ENCODE measurements around the gene ENOPH1.
A peak's percentile ranks its signal among the peaks of the same experiment; 100 is the strongest.

The ENOPH1 gene

DNA sequence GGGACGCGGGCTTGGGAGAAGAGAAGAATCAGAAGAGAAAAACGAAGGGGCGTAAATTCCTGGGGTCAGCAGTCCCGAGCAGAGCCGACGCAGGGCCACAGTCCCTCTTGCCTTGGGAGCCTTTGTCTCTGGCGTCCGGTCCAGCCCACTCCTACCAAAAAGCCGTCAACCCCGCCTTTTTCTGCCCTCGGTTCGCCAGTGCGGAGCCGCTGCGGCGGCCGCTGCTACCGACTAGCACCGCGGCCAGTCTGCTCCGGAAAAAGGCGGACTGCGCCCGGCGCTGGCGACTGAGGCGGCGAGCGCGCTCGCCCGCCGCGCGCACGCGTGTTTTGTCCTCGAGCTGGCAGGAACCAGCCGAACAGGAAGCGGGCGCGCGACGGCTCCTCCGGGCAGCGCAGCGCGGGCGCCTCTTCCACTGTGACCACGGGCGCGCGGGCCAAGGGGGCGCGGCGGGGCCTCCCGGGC lies 630 bp upstream of the ENOPH1 start:
- ChIA-PET CTCF (interaction anchor here (0.5 to 1.5 kb wide), 8 partner anchors 9 to 325 kb away, joined by 3 to 9 read pairs (median 6); no protein-coding TSS in a partner anchor), POLR2A (interaction anchor here (0.7 to 3.2 kb wide), 26 partner anchors 8 to 1026 kb away, joined by 3 to 54 read pairs (median 4); partner anchors contain the start of genes COPS4, COQ2, HELQ and HNRNPD)
- Histone ChIP-seq H3K9me3 (ENCODE audit: control insufficient read depth, insufficient read depth, low read depth, low read length) (no peaks in the 10 kb centered on the region), H3K27ac (ENCODE audit: extremely low read depth, low read depth, low read length) (peak overlapping the region; percentile 98), H3K36me3 (ENCODE audit: control insufficient read depth in 2 of 2, insufficient read depth in 1 of 2, low read length in 2 of 2) (peaks cover 9 to 47% of the 10 kb centered on the region in 2 experiments), H3K4me3 (ENCODE audit: low read depth, low read length) (peak overlapping the region; percentile 77), H3K4me1 (ENCODE audit: control insufficient read depth, insufficient read depth, low read length) (no peaks in the 10 kb centered on the region)
- no peak for TF ChIP-seq SCRT1 (tag by site-specific recombination; IDR thresholded peaks at IDR 0.05; ENCODE audit: borderline replicate concordance)
- TF ChIP-seq ZNF548 (tag by site-specific recombination; IDR thresholded peaks at IDR 0.05), result no peak
- peak; percentile 7; the same call in 1 of the 2 replicates for TF ChIP-seq ZNF394 (tag by site-specific recombination; IDR thresholded peaks at IDR 0.05; ENCODE audit: borderline replicate concordance)
- peak; percentile 45; the same call in 1 of the 2 replicates for TF ChIP-seq KLF7 (tag by site-specific recombination; IDR thresholded peaks at IDR 0.05; ENCODE audit: borderline replicate concordance)
- TF ChIP-seq, protein P1, sequence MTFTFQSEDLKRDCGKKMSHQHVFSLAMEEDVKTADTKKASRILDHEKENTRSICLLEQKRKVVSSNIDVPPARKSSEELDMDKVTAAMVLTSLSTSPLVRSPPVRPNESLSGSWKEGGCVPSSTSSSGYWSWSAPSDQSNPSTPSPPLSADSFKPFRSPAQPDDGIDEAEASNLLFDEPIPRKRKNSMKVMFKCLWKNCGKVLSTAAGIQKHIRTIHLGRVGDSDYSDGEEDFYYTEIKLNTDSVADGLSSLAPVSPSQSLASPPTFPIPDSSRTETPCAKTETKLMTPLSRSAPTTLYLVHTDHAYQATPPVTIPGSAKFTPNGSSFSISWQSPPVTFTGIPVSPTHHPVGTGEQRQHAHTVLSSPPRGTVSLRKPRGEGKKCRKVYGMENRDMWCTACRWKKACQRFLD (tag by site-specific recombination; IDR thresholded peaks at IDR 0.05), result no peak
- peak; percentile 7 for TF ChIP-seq ZNF501 (tag by site-specific recombination; IDR thresholded peaks at IDR 0.05)
- peak; percentile 11; the same call in 1 of the 2 replicates for TF ChIP-seq ZFP69B (tag by site-specific recombination; IDR thresholded peaks at IDR 0.05)
- 0 out of 2 replicates have a peak, but pooled peaks have one; percentile 3 for TF ChIP-seq OVOL3 (tag by site-specific recombination; IDR thresholded peaks at IDR 0.05)
- no peak for TF ChIP-seq SALL2 (tag by site-specific recombination; IDR thresholded peaks at IDR 0.05; ENCODE audit: borderline replicate concordance)
- no peak for TF ChIP-seq ZNF626 (tag by site-specific recombination; IDR thresholded peaks at IDR 0.05)
- TF ChIP-seq, protein P2, sequence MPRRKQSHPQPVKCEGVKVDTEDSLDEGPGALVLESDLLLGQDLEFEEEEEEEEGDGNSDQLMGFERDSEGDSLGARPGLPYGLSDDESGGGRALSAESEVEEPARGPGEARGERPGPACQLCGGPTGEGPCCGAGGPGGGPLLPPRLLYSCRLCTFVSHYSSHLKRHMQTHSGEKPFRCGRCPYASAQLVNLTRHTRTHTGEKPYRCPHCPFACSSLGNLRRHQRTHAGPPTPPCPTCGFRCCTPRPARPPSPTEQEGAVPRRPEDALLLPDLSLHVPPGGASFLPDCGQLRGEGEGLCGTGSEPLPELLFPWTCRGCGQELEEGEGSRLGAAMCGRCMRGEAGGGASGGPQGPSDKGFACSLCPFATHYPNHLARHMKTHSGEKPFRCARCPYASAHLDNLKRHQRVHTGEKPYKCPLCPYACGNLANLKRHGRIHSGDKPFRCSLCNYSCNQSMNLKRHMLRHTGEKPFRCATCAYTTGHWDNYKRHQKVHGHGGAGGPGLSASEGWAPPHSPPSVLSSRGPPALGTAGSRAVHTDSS (tag by site-specific recombination; IDR thresholded peaks at IDR 0.05), result 0 out of 2 replicates have a peak, but pooled peaks have one; percentile 11
- TF ChIP-seq GLIS1 (tag by site-specific recombination; IDR thresholded peaks at IDR 0.05), result no peak
- TF ChIP-seq ZNF324 (tag by site-specific recombination; IDR thresholded peaks at IDR 0.05), result 0 out of 2 replicates have a peak, but pooled peaks have one; percentile 25
- 0 out of 2 replicates have a peak, but pooled peaks have one; percentile 17 for TF ChIP-seq ZNF76 (tag by site-specific recombination; IDR thresholded peaks at IDR 0.05; ENCODE audit: borderline replicate concordance, low read depth)
- TF ChIP-seq ZNF792 (tag by site-specific recombination; IDR thresholded peaks at IDR 0.05), result no peak
- no peak for TF ChIP-seq ZNF777 (tag by site-specific recombination; IDR thresholded peaks at IDR 0.05; ENCODE audit: borderline replicate concordance)
- peak; percentile 6; the same call in 1 of the 2 replicates for TF ChIP-seq FEZF1 (tag by site-specific recombination; IDR thresholded peaks at IDR 0.05)
- 0 out of 2 replicates have a peak, but pooled peaks have one; percentile 32 for TF ChIP-seq BCL11B (tag by site-specific recombination; IDR thresholded peaks at IDR 0.05; ENCODE audit: low read depth)
- TF ChIP-seq, protein P3, sequence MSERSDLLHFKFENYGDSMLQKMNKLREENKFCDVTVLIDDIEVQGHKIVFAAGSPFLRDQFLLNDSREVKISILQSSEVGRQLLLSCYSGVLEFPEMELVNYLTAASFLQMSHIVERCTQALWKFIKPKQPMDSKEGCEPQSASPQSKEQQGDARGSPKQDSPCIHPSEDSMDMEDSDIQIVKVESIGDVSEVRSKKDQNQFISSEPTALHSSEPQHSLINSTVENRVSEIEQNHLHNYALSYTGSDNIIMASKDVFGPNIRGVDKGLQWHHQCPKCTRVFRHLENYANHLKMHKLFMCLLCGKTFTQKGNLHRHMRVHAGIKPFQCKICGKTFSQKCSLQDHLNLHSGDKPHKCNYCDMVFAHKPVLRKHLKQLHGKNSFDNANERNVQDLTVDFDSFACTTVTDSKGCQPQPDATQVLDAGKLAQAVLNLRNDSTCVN (tag by site-specific recombination; optimal IDR thresholded peaks at IDR 0.05), result peak; percentile 52
- TF ChIP-seq ZNF140 (tag by site-specific recombination; IDR thresholded peaks at IDR 0.05), result no peak
- TF ChIP-seq, protein P4, sequence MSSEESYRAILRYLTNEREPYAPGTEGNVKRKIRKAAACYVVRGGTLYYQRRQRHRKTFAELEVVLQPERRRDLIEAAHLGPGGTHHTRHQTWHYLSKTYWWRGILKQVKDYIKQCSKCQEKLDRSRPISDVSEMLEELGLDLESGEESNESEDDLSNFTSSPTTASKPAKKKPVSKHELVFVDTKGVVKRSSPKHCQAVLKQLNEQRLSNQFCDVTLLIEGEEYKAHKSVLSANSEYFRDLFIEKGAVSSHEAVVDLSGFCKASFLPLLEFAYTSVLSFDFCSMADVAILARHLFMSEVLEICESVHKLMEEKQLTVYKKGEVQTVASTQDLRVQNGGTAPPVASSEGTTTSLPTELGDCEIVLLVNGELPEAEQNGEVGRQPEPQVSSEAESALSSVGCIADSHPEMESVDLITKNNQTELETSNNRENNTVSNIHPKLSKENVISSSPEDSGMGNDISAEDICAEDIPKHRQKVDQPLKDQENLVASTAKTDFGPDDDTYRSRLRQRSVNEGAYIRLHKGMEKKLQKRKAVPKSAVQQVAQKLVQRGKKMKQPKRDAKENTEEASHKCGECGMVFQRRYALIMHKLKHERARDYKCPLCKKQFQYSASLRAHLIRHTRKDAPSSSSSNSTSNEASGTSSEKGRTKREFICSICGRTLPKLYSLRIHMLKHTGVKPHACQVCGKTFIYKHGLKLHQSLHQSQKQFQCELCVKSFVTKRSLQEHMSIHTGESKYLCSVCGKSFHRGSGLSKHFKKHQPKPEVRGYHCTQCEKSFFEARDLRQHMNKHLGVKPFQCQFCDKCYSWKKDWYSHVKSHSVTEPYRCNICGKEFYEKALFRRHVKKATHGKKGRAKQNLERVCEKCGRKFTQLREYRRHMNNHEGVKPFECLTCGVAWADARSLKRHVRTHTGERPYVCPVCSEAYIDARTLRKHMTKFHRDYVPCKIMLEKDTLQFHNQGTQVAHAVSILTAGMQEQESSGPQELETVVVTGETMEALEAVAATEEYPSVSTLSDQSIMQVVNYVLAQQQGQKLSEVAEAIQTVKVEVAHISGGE (tag by site-specific recombination; conservative IDR thresholded peaks at IDR 0.05; ENCODE audit: low read depth), result no peak
- TF ChIP-seq, protein P5, sequence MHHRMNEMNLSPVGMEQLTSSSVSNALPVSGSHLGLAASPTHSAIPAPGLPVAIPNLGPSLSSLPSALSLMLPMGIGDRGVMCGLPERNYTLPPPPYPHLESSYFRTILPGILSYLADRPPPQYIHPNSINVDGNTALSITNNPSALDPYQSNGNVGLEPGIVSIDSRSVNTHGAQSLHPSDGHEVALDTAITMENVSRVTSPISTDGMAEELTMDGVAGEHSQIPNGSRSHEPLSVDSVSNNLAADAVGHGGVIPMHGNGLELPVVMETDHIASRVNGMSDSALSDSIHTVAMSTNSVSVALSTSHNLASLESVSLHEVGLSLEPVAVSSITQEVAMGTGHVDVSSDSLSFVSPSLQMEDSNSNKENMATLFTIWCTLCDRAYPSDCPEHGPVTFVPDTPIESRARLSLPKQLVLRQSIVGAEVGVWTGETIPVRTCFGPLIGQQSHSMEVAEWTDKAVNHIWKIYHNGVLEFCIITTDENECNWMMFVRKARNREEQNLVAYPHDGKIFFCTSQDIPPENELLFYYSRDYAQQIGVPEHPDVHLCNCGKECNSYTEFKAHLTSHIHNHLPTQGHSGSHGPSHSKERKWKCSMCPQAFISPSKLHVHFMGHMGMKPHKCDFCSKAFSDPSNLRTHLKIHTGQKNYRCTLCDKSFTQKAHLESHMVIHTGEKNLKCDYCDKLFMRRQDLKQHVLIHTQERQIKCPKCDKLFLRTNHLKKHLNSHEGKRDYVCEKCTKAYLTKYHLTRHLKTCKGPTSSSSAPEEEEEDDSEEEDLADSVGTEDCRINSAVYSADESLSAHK (tag by site-specific recombination; IDR thresholded peaks at IDR 0.05), result no peak
- TF ChIP-seq, protein P6, sequence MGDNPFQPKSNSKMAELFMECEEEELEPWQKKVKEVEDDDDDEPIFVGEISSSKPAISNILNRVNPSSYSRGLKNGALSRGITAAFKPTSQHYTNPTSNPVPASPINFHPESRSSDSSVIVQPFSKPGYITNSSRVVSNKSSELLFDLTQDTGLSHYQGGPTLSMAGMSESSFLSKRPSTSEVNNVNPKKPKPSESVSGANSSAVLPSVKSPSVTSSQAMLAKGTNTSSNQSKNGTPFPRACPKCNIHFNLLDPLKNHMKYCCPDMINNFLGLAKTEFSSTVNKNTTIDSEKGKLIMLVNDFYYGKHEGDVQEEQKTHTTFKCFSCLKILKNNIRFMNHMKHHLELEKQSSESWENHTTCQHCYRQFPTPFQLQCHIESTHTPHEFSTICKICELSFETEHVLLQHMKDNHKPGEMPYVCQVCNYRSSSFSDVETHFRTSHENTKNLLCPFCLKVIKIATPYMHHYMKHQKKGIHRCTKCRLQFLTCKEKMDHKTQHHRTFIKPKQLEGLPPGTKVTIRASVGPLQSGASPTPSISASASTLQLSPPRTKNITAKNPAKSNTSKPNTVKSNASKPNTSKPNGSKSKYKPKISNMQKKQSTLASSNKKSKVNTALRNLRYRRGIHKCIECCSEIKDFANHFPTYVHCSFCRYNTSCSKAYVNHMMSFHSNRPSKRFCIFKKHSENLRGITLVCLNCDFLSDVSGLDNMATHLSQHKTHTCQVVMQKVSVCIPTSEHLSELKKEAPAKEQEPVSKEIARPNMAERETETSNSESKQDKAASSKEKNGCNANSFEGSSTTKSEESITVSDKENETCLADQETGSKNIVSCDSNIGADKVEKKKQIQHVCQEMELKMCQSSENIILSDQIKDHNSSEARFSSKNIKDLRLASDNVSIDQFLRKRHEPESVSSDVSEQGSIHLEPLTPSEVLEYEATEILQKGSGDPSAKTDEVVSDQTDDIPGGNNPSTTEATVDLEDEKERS (tag by site-specific recombination; IDR thresholded peaks at IDR 0.05), result no peak
- peak; percentile 77 for TF ChIP-seq ZNF335 (tag by site-specific recombination; conservative IDR thresholded peaks at IDR 0.05)

All from HEK293 (cell line).